HEK293 (cell line): ENCODE data around the gene AREG.

Source experiments
- MZF1 ChIP-seq: fragments of 450-650 bp; formaldehyde crosslinking; IDR thresholded peaks from 2 replicates; pipeline ENCODE4 v1.5.1; 2017; ENCODE audit warnings: missing biosample characterization, missing genetic modification characterization, borderline replicate concordance
- YY1 ChIP-seq: fragments of 450-650 bp; formaldehyde crosslinking; IDR thresholded peaks from 2 replicates; pipeline ENCODE4 v1.5.1; 2018; ENCODE audit warnings: missing biosample characterization, missing genetic modification characterization
- ZBTB1 ChIP-seq: fragments of 450-650 bp; formaldehyde crosslinking; IDR thresholded peaks from 2 replicates; pipeline ENCODE4 v1.5.1; 2016; ENCODE audit warnings: missing biosample characterization, missing genetic modification characterization
- ZBTB49 ChIP-seq: fragments of 450-650 bp; formaldehyde crosslinking; IDR thresholded peaks from 2 replicates; pipeline ENCODE4 v1.5.1; 2016; ENCODE audit warnings: missing biosample characterization, missing genetic modification characterization, low read depth
- ZFP37 ChIP-seq: fragments of 450-650 bp; formaldehyde crosslinking; IDR thresholded peaks from 2 replicates; pipeline ENCODE4 v1.5.1; 2016; ENCODE audit warnings: missing biosample characterization, missing genetic modification characterization
- ZNF146 ChIP-seq: fragments of 450-650 bp; formaldehyde crosslinking; IDR thresholded peaks from 2 replicates; pipeline ENCODE4 v1.5.1; 2016; ENCODE audit warnings: missing biosample characterization, missing genetic modification characterization
- ZNF23 ChIP-seq: fragments of 450-650 bp; formaldehyde crosslinking; IDR thresholded peaks from 2 replicates; pipeline ENCODE4 v1.5.1; 2016; ENCODE audit warnings: missing biosample characterization, missing genetic modification characterization, borderline replicate concordance
- ZNF239 ChIP-seq: fragments of 450-650 bp; formaldehyde crosslinking; IDR thresholded peaks from 2 replicates; pipeline ENCODE4 v1.5.1; 2016; ENCODE audit warnings: missing biosample characterization, missing genetic modification characterization
- ZNF274 ChIP-seq, 2 experiments: fragments of 200-500 bp in 1 of 2; fragments of 450-650 bp in 1 of 2; sonication (Bioruptor generic) in 1 of 2; formaldehyde crosslinking in 1 of 2; IDR thresholded peaks; 2 replicates each; pipeline versions ENCODE4 v1.5.1 to v1.6.1; 2014 to 2016; ENCODE audit warnings: borderline replicate concordance in 1 of 2, inconsistent platforms in 1 of 2, low read length in 1 of 2, missing biosample characterization in 1 of 2, missing genetic modification characterization in 1 of 2
- ZNF521 ChIP-seq: fragments of 450-650 bp; formaldehyde crosslinking; IDR thresholded peaks from 2 replicates; pipeline ENCODE4 v1.5.1; 2017; ENCODE audit warnings: missing biosample characterization, mild to moderate bottlenecking, missing genetic modification characterization
- ZNF571 ChIP-seq: fragments of 450-650 bp; formaldehyde crosslinking; IDR thresholded peaks from 2 replicates; pipeline ENCODE4 v1.5.0; 2017; ENCODE audit warnings: missing biosample characterization, missing genetic modification characterization
- ZNF670 ChIP-seq: fragments of 450-650 bp; formaldehyde crosslinking; IDR thresholded peaks from 2 replicates; pipeline ENCODE4 v1.5.1; 2016; ENCODE audit warnings: missing biosample characterization, missing genetic modification characterization, low read depth
- TF ChIP-seq, protein P1 (sequence below): fragments of 450-650 bp; formaldehyde crosslinking; IDR thresholded peaks from 2 replicates; pipeline ENCODE4 v1.5.1; 2016; ENCODE audit warnings: missing biosample characterization, missing genetic modification characterization

GRCh38 chr4:74444891-74445642 lies at the start of gene AREG:
- TF ChIP-seq ZFP37 (tag by site-specific recombination) = no peak
- no peak for TF ChIP-seq ZBTB49 (tag by site-specific recombination)
- no peak for TF ChIP-seq MZF1 (tag by site-specific recombination)
- TF ChIP-seq, protein P1, sequence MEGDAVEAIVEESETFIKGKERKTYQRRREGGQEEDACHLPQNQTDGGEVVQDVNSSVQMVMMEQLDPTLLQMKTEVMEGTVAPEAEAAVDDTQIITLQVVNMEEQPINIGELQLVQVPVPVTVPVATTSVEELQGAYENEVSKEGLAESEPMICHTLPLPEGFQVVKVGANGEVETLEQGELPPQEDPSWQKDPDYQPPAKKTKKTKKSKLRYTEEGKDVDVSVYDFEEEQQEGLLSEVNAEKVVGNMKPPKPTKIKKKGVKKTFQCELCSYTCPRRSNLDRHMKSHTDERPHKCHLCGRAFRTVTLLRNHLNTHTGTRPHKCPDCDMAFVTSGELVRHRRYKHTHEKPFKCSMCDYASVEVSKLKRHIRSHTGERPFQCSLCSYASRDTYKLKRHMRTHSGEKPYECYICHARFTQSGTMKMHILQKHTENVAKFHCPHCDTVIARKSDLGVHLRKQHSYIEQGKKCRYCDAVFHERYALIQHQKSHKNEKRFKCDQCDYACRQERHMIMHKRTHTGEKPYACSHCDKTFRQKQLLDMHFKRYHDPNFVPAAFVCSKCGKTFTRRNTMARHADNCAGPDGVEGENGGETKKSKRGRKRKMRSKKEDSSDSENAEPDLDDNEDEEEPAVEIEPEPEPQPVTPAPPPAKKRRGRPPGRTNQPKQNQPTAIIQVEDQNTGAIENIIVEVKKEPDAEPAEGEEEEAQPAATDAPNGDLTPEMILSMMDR = peak; percentile 65
- no peak for TF ChIP-seq YY1 (tag by site-specific recombination)
- no peak for TF ChIP-seq ZBTB1 (tag by site-specific recombination)
- TF ChIP-seq ZNF571 (tag by site-specific recombination) = no peak
- TF ChIP-seq ZNF274 (IDR thresholded peaks at IDR 0.05; ENCODE audit: low read length) = no peak
- no peak for TF ChIP-seq ZNF274 (tag by site-specific recombination; IDR thresholded peaks at IDR 0.05; ENCODE audit: borderline replicate concordance)
- no peak for TF ChIP-seq ZNF239 (tag by site-specific recombination)
- TF ChIP-seq ZNF146 (tag by site-specific recombination) = no peak
- TF ChIP-seq ZNF521 (tag by site-specific recombination) = no peak
- no peak for TF ChIP-seq ZNF23 (tag by site-specific recombination)
- no peak for TF ChIP-seq ZNF670 (tag by site-specific recombination)
